ENCODE results near the gene DSCAM. TPM values are rescaled to one million over a fixed set of nuclear protein-coding genes. Genes with fewer than 3 reads are reported as not detected.

Gene DSCAM
- total and polyA plus RNA-seq, 2 donors (not counting 1 experiment from before 2014, with no cell fraction given) = not detected

DNA sequence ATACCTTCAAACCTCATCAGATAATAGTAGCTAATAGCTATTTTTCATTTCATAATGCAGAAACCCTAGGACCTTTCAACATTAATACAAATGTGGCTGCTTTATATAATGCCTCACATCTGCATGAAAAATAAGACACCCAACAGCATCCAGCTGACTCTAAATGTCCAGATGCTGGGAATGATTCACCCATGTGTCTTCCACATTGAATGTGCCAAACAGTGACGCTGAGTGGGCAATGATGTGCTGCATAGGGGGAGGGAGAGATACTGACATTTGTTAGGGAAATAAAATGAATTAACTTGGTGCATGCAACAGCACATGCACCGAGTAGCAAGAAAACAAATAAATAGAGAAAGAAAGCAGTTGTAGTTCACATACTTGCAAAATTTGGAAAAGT lies 199.3 kb downstream of the DSCAM start:
- no peak overlapping the region for H3K9ac ChIP-seq (ENCODE audit: low read length)
- no peaks in the 10 kb centered on the region for H4K20me1 ChIP-seq (ENCODE audit: control insufficient read depth, insufficient read depth, low read length, poor library complexity, severe bottlenecking)
- Mint-ChIP-seq H3K27me3 (no peaks in the 10 kb centered on the region), H3K4me1 (no peaks in the 10 kb centered on the region), H3K27ac (no peak overlapping the region), H3K4me3 (no peak overlapping the region), H3K9me3 (ENCODE audit: insufficient read depth) (peaks cover 2% of the 10 kb centered on the region)
- DNase-seq (no peak), ATAC-seq (ENCODE audit: low read depth) (no peak)
- H3K27me3 ChIP-seq (replicated peaks in 1 of 4; ENCODE audit: control extremely low read depth in 1 of 4, control insufficient read depth in 3 of 4, insufficient read depth in 4 of 4, low read length in 3 of 4) = no peaks in the 10 kb centered on the region
- peaks cover 0 to 13% (median 0%) of the 10 kb centered on the region in 3 donors for H3K9me3 ChIP-seq (ENCODE audit: control extremely low read depth in 1 of 3, control insufficient read depth in 2 of 3, insufficient read depth in 1 of 3, low read length in 2 of 3)
- intact Hi-C loops (cut with micrococcal nuclease) = no loop called here
- no peaks in the 10 kb centered on the region for H3K79me2 ChIP-seq (ENCODE audit: control insufficient read depth, insufficient read depth, low read length)
- H3K27ac ChIP-seq (ENCODE audit: low read length in 2 of 2) = no peak overlapping the region
- H3K4me3 ChIP-seq (ENCODE audit: control extremely low read depth in 1 of 5, extremely low read depth in 1 of 5, insufficient read depth in 1 of 5, low read depth in 2 of 5, low read length in 4 of 5) = no peak overlapping the region
- no peak overlapping the region for H3K4me2 ChIP-seq (replicated peaks; ENCODE audit: low read depth, low read length, poor library complexity, severe bottlenecking)
- no peak overlapping the region for H2AFZ ChIP-seq (ENCODE audit: insufficient read depth, low read depth, low read length, poor library complexity, severe bottlenecking)
- WGBS (ENCODE audit: insufficient coverage) = 0% methylated on average over 1 of the region's 2 CpGs
- POLR2A ChIA-PET = no interaction called here
- no peaks in the 10 kb centered on the region for H3K36me3 ChIP-seq (replicated peaks in 1 of 2; ENCODE audit: control extremely low read depth in 1 of 2, control insufficient read depth in 1 of 2, extremely low read depth in 1 of 2, insufficient read depth in 2 of 2, low read length in 1 of 2)
- CTCF ChIA-PET = no interaction called here
- no peaks in the 10 kb centered on the region for H3K4me1 ChIP-seq (ENCODE audit: control insufficient read depth in 2 of 2, insufficient read depth in 2 of 2, low read length in 2 of 2)
- TF ChIP-seq, protein P1, sequence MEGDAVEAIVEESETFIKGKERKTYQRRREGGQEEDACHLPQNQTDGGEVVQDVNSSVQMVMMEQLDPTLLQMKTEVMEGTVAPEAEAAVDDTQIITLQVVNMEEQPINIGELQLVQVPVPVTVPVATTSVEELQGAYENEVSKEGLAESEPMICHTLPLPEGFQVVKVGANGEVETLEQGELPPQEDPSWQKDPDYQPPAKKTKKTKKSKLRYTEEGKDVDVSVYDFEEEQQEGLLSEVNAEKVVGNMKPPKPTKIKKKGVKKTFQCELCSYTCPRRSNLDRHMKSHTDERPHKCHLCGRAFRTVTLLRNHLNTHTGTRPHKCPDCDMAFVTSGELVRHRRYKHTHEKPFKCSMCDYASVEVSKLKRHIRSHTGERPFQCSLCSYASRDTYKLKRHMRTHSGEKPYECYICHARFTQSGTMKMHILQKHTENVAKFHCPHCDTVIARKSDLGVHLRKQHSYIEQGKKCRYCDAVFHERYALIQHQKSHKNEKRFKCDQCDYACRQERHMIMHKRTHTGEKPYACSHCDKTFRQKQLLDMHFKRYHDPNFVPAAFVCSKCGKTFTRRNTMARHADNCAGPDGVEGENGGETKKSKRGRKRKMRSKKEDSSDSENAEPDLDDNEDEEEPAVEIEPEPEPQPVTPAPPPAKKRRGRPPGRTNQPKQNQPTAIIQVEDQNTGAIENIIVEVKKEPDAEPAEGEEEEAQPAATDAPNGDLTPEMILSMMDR (IDR thresholded peaks at IDR 0.05) = no peak
- TF ChIP-seq EZH2 (IDR thresholded peaks at IDR 0.05; ENCODE audit: borderline replicate concordance, insufficient read depth, low read depth, low read length, poor library complexity, severe bottlenecking) = no peak

GRCh38 chr21:40646651-40647050 lies 200.3 kb downstream of the DSCAM start:
- H3K4me3 Mint-ChIP-seq = no peak overlapping the region
- no peak overlapping the region for H3K27ac Mint-ChIP-seq
- H3K27me3 ChIP-seq (replicated peaks in 1 of 4; ENCODE audit: control extremely low read depth in 1 of 4, control insufficient read depth in 3 of 4, insufficient read depth in 4 of 4, low read length in 3 of 4) = no peaks in the 10 kb centered on the region
- no peaks in the 10 kb centered on the region for H4K20me1 ChIP-seq (ENCODE audit: control insufficient read depth, insufficient read depth, low read length, poor library complexity, severe bottlenecking)
- intact Hi-C loops (cut with micrococcal nuclease) = no loop called here
- H3K36me3 ChIP-seq (replicated peaks in 1 of 2; ENCODE audit: control extremely low read depth in 1 of 2, control insufficient read depth in 1 of 2, extremely low read depth in 1 of 2, insufficient read depth in 2 of 2, low read length in 1 of 2) = no peaks in the 10 kb centered on the region
- H3K27me3 Mint-ChIP-seq = no peaks in the 10 kb centered on the region
- H3K9me3 Mint-ChIP-seq (ENCODE audit: insufficient read depth) = peaks cover 4% of the 10 kb centered on the region
- no peak overlapping the region for H3K4me3 ChIP-seq (ENCODE audit: control extremely low read depth in 1 of 5, extremely low read depth in 1 of 5, insufficient read depth in 1 of 5, low read depth in 2 of 5, low read length in 4 of 5)
- DNase-seq (no peak), ATAC-seq (ENCODE audit: low read depth) (no peak)
- CTCF ChIA-PET = no interaction called here
- H3K4me1 ChIP-seq (ENCODE audit: control insufficient read depth in 2 of 2, insufficient read depth in 2 of 2, low read length in 2 of 2) = no peaks in the 10 kb centered on the region
- no peak overlapping the region for H3K4me2 ChIP-seq (replicated peaks; ENCODE audit: low read depth, low read length, poor library complexity, severe bottlenecking)
- TF ChIP-seq, protein P1 (IDR thresholded peaks at IDR 0.05) = no peak
- no peak for TF ChIP-seq EZH2 (IDR thresholded peaks at IDR 0.05; ENCODE audit: borderline replicate concordance, insufficient read depth, low read depth, low read length, poor library complexity, severe bottlenecking)
- no peak overlapping the region for H3K9ac ChIP-seq (ENCODE audit: low read length)
- peaks cover 0 to 13% (median 0%) of the 10 kb centered on the region in 3 donors for H3K9me3 ChIP-seq (ENCODE audit: control extremely low read depth in 1 of 3, control insufficient read depth in 2 of 3, insufficient read depth in 1 of 3, low read length in 2 of 3)
- POLR2A ChIA-PET = no interaction called here
- no peak overlapping the region for H3K27ac ChIP-seq (ENCODE audit: low read length in 2 of 2)
- whole genome bisulfite sequencing (ENCODE audit: insufficient coverage) = 62% methylated on average over 2 of the region's 3 CpGs
- H3K4me1 Mint-ChIP-seq = no peaks in the 10 kb centered on the region
- no peaks in the 10 kb centered on the region for H3K79me2 ChIP-seq (ENCODE audit: control insufficient read depth, insufficient read depth, low read length)
- H2AFZ ChIP-seq (ENCODE audit: insufficient read depth, low read depth, low read length, poor library complexity, severe bottlenecking) = no peak overlapping the region
